Activated CD4-positive, alpha-beta memory T cell treated with anti-CD3 and anti-CD28 coated beads, Interleukin-2, amount 10 ng/mL, durations not matched to agents 7 days and 5 days (primary cell): Measurements from ENCODE around the gene CNPY3. TPM values are rescaled to one million over a fixed set of nuclear protein-coding genes. Genes with fewer than 3 reads are reported as not detected.

Experiments used
- total RNA-seq, 2 experiments: library from RNA; stranded (reverse); gene quantifications; one replicate each; pipeline ENCODE4 v1.2.3, GENCODE V29; 2021

The CNPY3 gene
- total RNA-seq, 2 experiments from 2014 or later: 51.1 to 53.2 TPM

Other genes starting within 250 kb of the CNPY3 start
- gene PRPH2, start 206.9 kb upstream of the CNPY3 start, total RNA-seq: not detected
- 10 to 100 TPM; 33.7 to 34.9 TPM for gene TBCC, start 183.4 kb upstream of the CNPY3 start, total RNA-seq
- gene BICRAL, start 147.4 kb upstream of the CNPY3 start, total RNA-seq: 10 to 100 TPM; 27.9 to 28.1 TPM
- gene RPL7L1, start 49.9 kb upstream of the CNPY3 start, total RNA-seq: 10 to 100 TPM; 71.4 to 74.2 TPM
- not detected for gene PTCRA, start 13.4 kb upstream of the CNPY3 start, total RNA-seq
- under 1 TPM; 0.38 to 0.60 TPM for gene GNMT, start 31.3 kb downstream of the CNPY3 start, total RNA-seq
- gene PEX6, start 49.7 kb downstream of the CNPY3 start, total RNA-seq: 10 to 100 TPM; 27.4 to 29.1 TPM
- gene PPP2R5D, start 55.1 kb downstream of the CNPY3 start, total RNA-seq: 10 to 100 TPM; 56.8 to 59.3 TPM
- gene MEA1, start 84.5 kb downstream of the CNPY3 start, total RNA-seq: 10 to 100 TPM; 56.6 to 60.6 TPM
- 10 to 100 TPM; 64.6 to 68.7 TPM for gene KLHDC3, start 84.8 kb downstream of the CNPY3 start, total RNA-seq
- gene RRP36, start 92.1 kb downstream of the CNPY3 start, total RNA-seq: 10 to 100 TPM; 59.2 to 60.4 TPM
- gene CUL7, start 124.4 kb downstream of the CNPY3 start, total RNA-seq: 10 to 100 TPM; 12.7 to 13.0 TPM
- 10 to 100 TPM; 46.8 to 57.8 TPM for gene MRPL2, start 130.0 kb downstream of the CNPY3 start, total RNA-seq
- gene KLC4, start 130.2 kb downstream of the CNPY3 start, total RNA-seq: 10 to 100 TPM; 19.3 to 20.3 TPM
- under 1 TPM; 0.23 to 0.35 TPM for gene PTK7, start 146.8 kb downstream of the CNPY3 start, total RNA-seq
- gene SRF, start 241.8 kb downstream of the CNPY3 start, total RNA-seq: 10 to 100 TPM; 45.8 to 45.9 TPM